Esophagus (tissue), 2 donors: ENCODE measurements around the gene TCHHL1. TPM values are rescaled to one million over a fixed set of nuclear protein-coding genes. Genes with fewer than 3 reads are reported as not detected.

Source experiments
- H3K27ac ChIP-seq, 2 donors: one replicate each; pipeline ENCODE4 v1.5.1; 2013; ENCODE audit warnings: low read depth in 2 of 2, mild to moderate bottlenecking in 2 of 2, inconsistent platforms in 1 of 2, low read length in 1 of 2, moderate library complexity in 1 of 2
- H3K27me3 ChIP-seq, 2 donors: one replicate each; pipeline ENCODE4 v1.6.1; 2013; ENCODE audit warnings: low read length in 2 of 2, control low read depth in 1 of 2, mild to moderate bottlenecking in 1 of 2; ENCODE audit not compliant: insufficient read depth in 2 of 2, control insufficient read depth in 1 of 2
- H3K36me3 ChIP-seq, 2 donors: one replicate each; pipeline ENCODE4 v1.6.1; 2013; ENCODE audit warnings: low read length in 1 of 2; ENCODE audit not compliant: control insufficient read depth in 2 of 2, insufficient read depth in 2 of 2
- H3K4me1 ChIP-seq, 2 donors: one replicate each; pipeline ENCODE4 v1.6.1; 2013; ENCODE audit warnings: low read length in 1 of 2; ENCODE audit not compliant: control insufficient read depth in 2 of 2, insufficient read depth in 2 of 2
- H3K4me3 ChIP-seq, 2 donors: one replicate each; pipeline ENCODE4 v1.5.1; 2013; ENCODE audit warnings: low read length in 2 of 2, mild to moderate bottlenecking in 2 of 2, low read depth in 1 of 2, moderate library complexity in 1 of 2
- H3K9me3 ChIP-seq, 2 donors: one replicate each; pipeline ENCODE4 v1.6.1; 2013; ENCODE audit warnings: mild to moderate bottlenecking in 2 of 2, low read depth in 1 of 2, low read length in 1 of 2, moderate library complexity in 1 of 2; ENCODE audit not compliant: control insufficient read depth in 2 of 2, insufficient read depth in 1 of 2
- WGBS, 2 donors: extraction: QIAGEN DNeasy Blood & Tissue Kit; methylation state at CpG; one replicate each; pipeline ENCODE4 v1.1.7; 2013; 5-methylcytosine and 5-hydroxymethylcytosine counted together
- polyA plus RNA-seq, 2 donors: library from polyadenylated mRNA; stranded (reverse); fragments of 200-250 nt; gene quantifications; one replicate each; pipeline ENCODE4 v1.2.3, GENCODE V29; 2013
- donor health status: healthy with polysubstance abuse.
- donor health status: Bipolar disorder and iron deficiency.

Gene TCHHL1
- polyA plus RNA-seq, result not detected

DNA sequence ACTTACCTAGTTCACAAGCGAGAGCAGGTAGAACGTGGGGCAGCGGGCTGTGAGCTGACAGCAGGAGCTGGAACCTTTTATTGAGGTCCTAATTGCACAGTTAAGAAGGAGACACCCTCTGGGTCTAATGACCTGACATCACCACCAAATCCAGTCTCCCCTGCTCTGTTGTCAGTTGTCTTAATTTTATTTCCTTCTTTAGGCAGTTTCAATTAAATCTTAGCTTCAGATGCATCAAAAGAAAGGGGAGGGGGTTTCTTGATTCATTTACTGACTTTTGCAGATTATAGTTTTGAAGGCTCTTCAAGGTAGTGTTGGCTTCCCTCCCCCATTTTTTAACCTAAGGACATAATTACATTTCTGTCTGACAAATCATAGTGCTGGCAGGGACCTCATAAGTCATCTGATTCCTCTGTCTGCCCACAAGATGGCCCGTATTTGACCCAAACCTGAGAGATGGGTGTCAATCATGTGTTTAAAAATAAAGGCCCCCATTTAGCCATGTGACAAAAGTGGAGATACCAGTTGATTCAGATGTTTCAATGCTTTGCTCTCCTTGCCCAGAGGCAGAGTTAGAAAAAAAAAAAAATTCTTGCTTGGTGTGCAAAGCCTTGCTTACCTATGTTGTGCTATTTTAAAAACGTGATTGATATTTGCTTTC lies at the start of gene TCHHL1:
TSS of gene TCHHL1 (minus strand) at position 51 of the 661 bp plus-strand sequence. CDS start 921 bp downstream, outside the sequence.
- no peaks in the 10 kb centered on the region for H3K9me3 ChIP-seq
- H3K27ac ChIP-seq, result no peak within 1 kb of the TSS
- H3K4me3 ChIP-seq, result no peak within 1 kb of the TSS
- 65 to 68% methylated on average over 5 of the region's 5 CpGs for WGBS, 2 donors
- H3K4me1 ChIP-seq, result no peaks in the 10 kb centered on the region
- H3K27me3 ChIP-seq, result peaks cover 0 to 2% of the 10 kb centered on the region in 2 donors
- H3K36me3 ChIP-seq, result no peaks in the 10 kb centered on the region

DNA sequence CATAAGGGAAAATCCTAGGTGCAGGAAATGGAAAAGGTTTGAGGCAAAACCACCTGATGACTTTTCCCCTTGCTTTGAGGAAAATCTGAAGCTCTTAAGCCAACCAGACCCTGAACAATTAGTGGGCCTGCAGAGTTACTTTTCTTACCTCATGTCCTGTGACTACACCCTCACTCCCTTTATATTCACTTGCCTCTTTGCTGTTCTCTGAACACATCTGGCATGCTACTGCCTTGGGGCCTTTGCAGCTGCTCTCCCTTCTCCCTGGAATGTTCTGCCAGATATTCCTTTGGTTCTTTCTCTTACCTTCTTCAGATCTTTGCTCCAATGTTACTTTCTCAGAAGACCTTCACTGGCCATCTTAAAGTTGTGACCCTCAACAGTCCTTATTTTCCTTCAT lies 48.4 kb upstream of the TCHHL1 start:
- H3K4me3 ChIP-seq, result no peak overlapping the region
- no peak overlapping the region for H3K27ac ChIP-seq
- H3K27me3 ChIP-seq, result no peaks in the 10 kb centered on the region
- H3K36me3 ChIP-seq, result peaks cover 0 to under 1% of the 10 kb centered on the region in 2 donors
- peaks cover 0 to 1% of the 10 kb centered on the region in 2 donors for H3K9me3 ChIP-seq
- H3K4me1 ChIP-seq, result no peaks in the 10 kb centered on the region

DNA sequence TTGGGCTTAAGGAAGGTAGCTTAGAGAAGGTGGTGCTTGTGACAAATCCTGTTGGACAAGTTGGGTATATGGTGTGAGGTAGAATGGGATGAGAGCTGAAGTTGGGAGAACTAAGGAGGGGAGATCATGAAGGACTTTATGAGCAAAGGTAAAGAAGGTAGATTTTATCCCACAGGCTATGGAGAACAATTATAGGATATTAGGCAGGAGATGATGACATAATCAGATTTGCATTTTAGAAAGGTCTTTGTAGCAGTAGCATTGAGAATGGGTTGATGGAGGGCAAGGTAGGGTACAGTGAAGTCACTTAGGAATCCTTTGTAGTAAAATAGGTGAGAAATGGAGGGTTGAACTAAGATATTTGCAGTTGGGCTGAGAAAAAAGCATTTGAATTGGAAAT lies 41.3 kb upstream of the TCHHL1 start:
- Histone ChIP-seq H3K36me3 (peaks cover 0 to 3% of the 10 kb centered on the region in 2 donors), H3K27ac (no peak overlapping the region), H3K4me3 (no peak overlapping the region), H3K9me3 (peaks cover 0 to 3% of the 10 kb centered on the region in 2 donors), H3K4me1 (no peaks in the 10 kb centered on the region), H3K27me3 (peaks cover 0 to 3% of the 10 kb centered on the region in 2 donors)

DNA sequence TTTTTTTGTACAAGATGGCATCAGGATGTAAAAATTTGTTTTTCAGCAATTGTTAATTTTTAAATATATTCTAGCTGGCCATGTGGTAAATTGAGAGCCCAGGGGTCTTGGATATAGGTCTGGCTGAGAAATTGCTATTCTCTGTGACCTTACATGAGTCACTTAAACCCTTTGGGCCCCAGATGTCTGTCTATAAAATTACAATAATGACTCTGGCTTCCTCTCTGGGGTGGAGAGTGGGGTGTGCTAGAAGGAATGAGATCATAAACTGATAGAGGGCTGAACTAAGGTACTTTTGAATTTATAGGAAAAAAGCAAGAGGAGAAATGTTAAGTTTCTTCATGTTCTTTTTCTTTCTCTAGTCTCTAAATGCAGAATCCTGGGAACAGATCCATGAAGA lies 38.8 kb upstream of the TCHHL1 start:
- Histone ChIP-seq H3K27me3 (peaks cover 0 to 3% of the 10 kb centered on the region in 2 donors), H3K27ac (no peak overlapping the region), H3K36me3 (peaks cover 0 to 3% of the 10 kb centered on the region in 2 donors), H3K4me3 (no peak overlapping the region), H3K4me1 (peaks cover 0 to 4% of the 10 kb centered on the region in 2 donors), H3K9me3 (peaks cover 2 to 3% of the 10 kb centered on the region in 2 donors)

DNA sequence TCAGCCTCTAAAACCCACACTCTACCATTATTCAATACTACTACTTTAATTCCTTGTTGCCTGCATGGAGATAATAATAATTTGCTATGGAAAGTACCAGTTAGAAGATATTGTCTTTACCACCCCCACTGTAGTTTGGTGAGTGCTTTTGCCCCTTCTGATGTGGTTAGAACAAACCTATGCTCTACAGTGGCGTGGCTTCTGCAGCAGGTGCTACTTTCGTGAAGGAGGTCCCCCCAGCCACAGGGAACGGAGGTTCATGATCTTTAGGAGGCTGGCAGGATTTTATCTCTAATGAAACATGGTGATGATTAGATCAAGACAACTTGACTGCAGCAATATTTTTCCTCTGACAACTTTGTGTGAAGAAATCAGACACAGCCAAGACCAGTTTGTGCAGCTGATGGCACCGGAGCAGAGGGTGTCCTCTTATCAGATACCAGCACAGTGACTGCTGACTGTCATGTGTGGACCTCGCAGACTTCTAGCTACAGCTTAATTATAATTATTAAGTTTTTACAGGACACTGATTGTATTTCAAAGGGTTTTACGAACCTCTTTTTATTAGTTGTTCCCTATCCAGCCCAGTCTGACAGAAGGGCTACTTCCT lies 37.1 kb upstream of the TCHHL1 start:
- Histone ChIP-seq H3K36me3 (no peaks in the 10 kb centered on the region), H3K27ac (no peak overlapping the region), H3K4me1 (peaks cover 0 to 4% of the 10 kb centered on the region in 2 donors), H3K4me3 (no peak overlapping the region), H3K9me3 (peaks cover 0 to 2% of the 10 kb centered on the region in 2 donors), H3K27me3 (peaks cover 0 to 3% of the 10 kb centered on the region in 2 donors)
- 78 to 83% methylated on average over 6 of the region's 6 CpGs for WGBS, 2 donors

DNA sequence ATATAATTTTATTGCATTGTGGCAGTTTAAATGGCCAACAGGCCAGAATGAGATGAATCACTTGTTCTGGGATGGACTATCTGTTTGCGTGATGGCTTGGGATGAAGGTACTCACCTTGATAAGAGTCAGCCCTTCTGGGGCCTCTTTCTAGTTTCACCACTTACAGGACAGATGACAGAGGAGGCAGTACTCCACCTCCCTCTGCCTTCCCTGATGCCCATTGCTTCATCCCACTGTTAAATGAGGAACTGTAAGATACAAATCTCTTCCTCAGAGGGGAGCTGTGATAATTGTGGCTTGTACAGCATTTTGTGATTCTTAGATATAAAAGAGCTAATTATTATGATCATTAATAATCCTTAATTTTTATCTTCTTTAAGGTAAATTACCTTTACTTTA lies 30.1 kb upstream of the TCHHL1 start:
- Histone ChIP-seq H3K27me3 (peaks cover 0 to 3% of the 10 kb centered on the region in 2 donors), H3K27ac (no peak overlapping the region), H3K9me3 (peaks cover 0 to 3% of the 10 kb centered on the region in 2 donors), H3K4me1 (no peaks in the 10 kb centered on the region), H3K4me3 (no peak overlapping the region), H3K36me3 (no peaks in the 10 kb centered on the region)
- 94 to 100% methylated on average over 1 of the region's 1 CpG for WGBS, 2 donors

DNA sequence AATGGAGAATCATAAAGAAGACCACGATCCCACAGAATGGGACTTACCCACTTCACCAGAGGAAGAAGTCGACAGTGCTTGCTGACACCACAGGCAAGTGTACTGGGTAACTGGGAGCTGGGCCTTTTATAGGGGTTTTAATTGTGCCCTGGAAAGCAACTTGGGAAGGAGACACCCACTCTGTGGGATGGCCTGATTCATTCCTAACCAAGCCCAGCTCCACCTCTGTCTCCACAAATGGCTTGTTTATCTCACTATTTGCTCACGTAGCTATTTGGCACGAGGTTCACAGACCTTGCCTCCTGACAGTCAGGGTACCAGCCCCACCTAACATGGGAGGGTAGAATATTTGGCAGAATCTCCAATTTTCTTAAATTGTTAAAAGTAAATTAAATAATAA lies 26.5 kb upstream of the TCHHL1 start, which contains the start of gene TCHH:
TSS of gene TCHH (minus strand) at position 101 of the 400 bp plus-strand sequence. CDS start 1,364 bp downstream, outside the sequence.
- Histone ChIP-seq H3K27me3 (peaks cover 3 to 8% of the 10 kb centered on the region in 2 donors), H3K4me1 (peaks cover 17 to 21% of the 10 kb centered on the region in 2 donors)
- 62 to 68% methylated on average over 4 of the region's 4 CpGs for WGBS, 2 donors

DNA sequence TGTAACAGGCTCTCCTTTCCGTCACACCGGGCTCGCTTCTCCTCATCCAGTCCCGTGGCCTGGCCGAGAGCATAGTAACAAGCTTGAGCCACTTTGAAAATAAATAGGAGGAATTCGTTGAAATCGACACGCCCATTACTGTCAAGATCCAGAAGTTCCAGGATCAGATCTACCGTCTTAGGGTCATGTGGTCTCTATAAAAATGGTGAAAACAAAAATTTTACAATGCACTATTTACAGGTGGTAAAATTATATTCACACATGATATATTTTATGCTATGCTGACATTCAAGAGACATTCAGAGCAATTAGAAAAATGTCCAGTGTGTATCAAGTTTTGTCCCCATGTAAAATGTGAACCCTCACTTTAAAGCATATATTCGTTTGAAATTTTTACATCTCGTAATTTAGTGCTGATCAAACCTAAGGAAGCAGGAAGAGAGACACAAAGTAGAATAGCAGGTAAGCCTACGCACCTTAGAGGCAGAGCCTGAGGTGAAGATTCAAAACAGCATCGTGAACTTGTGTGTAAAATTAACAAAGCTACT lies 24.1 kb upstream of the TCHHL1 start:
- H3K36me3 ChIP-seq, result no peaks in the 10 kb centered on the region
- no peak overlapping the region for H3K27ac ChIP-seq
- H3K27me3 ChIP-seq, result peaks cover 3 to 21% of the 10 kb centered on the region in 2 donors
- WGBS, 2 donors, result 30 to 44% methylated on average over 13 of the region's 13 CpGs
- H3K9me3 ChIP-seq, result peaks cover 5 to 21% of the 10 kb centered on the region in 2 donors
- H3K4me1 ChIP-seq, result peaks cover 17 to 29% of the 10 kb centered on the region in 2 donors
- peak overlapping the region in 1 of 2 donors; percentile 57 for H3K4me3 ChIP-seq

More for the DNA sequence above, 26.5 kb upstream of the TCHHL1 start, which contains the start of gene TCHH:
- Histone ChIP-seq H3K27ac (no peak within 1 kb of the TSS), H3K36me3 (no peaks in the 10 kb centered on the region), H3K4me3 (no peak within 1 kb of the TSS), H3K9me3 (peaks cover 0 to 9% of the 10 kb centered on the region in 2 donors)

DNA sequence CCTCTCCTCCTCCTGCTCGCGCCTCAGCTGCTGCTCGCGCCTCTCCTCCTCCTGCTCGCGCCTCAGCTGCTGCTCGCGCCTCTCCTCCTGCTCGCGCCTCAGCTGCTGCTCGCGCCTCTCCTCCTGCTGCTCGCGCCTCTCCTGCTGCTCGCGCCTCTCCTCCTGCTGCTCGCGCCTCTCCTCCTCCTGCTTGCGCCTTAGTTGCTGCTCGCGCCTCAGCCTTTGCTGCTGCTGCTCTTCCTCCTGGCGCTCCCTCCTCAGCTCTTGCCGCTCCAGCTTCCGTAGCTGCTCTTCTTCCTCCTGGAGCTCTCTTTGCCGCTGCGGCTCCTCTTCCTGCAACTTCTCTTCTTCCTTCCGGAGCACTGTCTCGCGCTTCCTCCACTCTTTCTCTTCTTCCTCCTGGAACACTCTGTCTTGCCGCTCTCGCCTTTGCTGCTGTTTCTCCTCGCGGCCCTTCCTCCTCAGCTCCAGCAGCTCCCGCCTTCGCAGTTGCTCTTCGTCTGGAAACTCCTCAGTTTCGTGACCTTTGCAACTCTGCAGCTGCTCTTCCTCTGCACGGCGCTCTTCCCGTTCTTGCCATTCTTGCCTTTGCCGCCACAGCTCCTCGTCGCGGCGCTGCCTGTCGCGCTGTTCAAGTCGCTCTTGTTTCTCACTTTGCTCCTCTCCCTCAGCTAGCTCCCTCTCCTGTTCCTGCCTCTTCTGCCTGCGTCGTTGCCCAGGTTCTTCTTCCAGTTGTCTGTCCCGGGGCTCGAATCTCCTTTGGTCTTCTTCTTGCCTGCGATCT lies 23.4 kb upstream of the TCHHL1 start:
- 3% methylated on average over 53 of the region's 53 CpGs for WGBS, 2 donors
- H3K9me3 ChIP-seq, result peaks cover 12 to 27% of the 10 kb centered on the region in 2 donors
- peaks cover 17 to 32% of the 10 kb centered on the region in 2 donors for H3K4me1 ChIP-seq

More for the DNA sequence above, 23.4 kb upstream of the TCHHL1 start:
- Histone ChIP-seq H3K36me3 (no peaks in the 10 kb centered on the region), H3K27ac (no peak overlapping the region), H3K27me3 (peaks cover 3 to 28% of the 10 kb centered on the region in 2 donors), H3K4me3 (peak overlapping the region; percentile 37 to 57)
